ENCODE measurements around the gene PRSS56.

PRSS56 gene

GRCh38 chr2:232502911-232503808 lies 17.0 kb upstream of the PRSS56 start:
- peak in 1 of 2 experiments; percentile 2 for DNase-seq

- no peak for DNase-seq
Observed at GRCh38 chr2:232503809-232504323, 16.3 kb upstream of the PRSS56 start.

GRCh38 chr2:232504438-232504837 lies 15.8 kb upstream of the PRSS56 start:
- no peak for DNase-seq

- DNase-seq, result no peak
Observed at GRCh38 chr2:232505856-232506255, 14.3 kb upstream of the PRSS56 start.

- DNase-seq, result no peak
Observed at GRCh38 chr2:232506709-232507108, 13.5 kb upstream of the PRSS56 start.

GRCh38 chr2:232508251-232508650 lies 11.9 kb upstream of the PRSS56 start:
- no peak for DNase-seq

- DNase-seq, result no peak
Observed at GRCh38 chr2:232511336-232511890, 8.8 kb upstream of the PRSS56 start.

- no peak for DNase-seq
Observed at GRCh38 chr2:232512602-232513001, 7.6 kb upstream of the PRSS56 start.

GRCh38 chr2:232513353-232513752 lies 6.8 kb upstream of the PRSS56 start:
- no peak for DNase-seq

GRCh38 chr2:232515639-232516038 lies 4.5 kb upstream of the PRSS56 start:
- no peak for DNase-seq

- no peak for DNase-seq
Observed at GRCh38 chr2:232516551-232516950, 3.6 kb upstream of the PRSS56 start.

GRCh38 chr2:232518844-232519243 lies 1.3 kb upstream of the PRSS56 start:
- DNase-seq, result no peak

GRCh38 chr2:232520489-232520888 lies 301 bp downstream of the PRSS56 start:
- no peak for DNase-seq

GRCh38 chr2:232521098-232521497 lies 910 bp downstream of the PRSS56 start:
- no peak for DNase-seq

- no peak for DNase-seq
Observed at GRCh38 chr2:232521959-232522622, 1.9 kb downstream of the PRSS56 start.

GRCh38 chr2:232522623-232523401 lies 2.6 kb downstream of the PRSS56 start:
- DNase-seq, result no peak

GRCh38 chr2:232523402-232523681 lies 3.2 kb downstream of the PRSS56 start:
- DNase-seq, result no peak

GRCh38 chr2:232523682-232524597 lies 3.8 kb downstream of the PRSS56 start:
- DNase-seq, result no peak

GRCh38 chr2:232524771-232525170 lies 4.6 kb downstream of the PRSS56 start:
- DNase-seq, result no peak

GRCh38 chr2:232525199-232525598 lies 5.0 kb downstream of the PRSS56 start:
- no peak for DNase-seq

- no peak for DNase-seq
Observed at GRCh38 chr2:232525791-232526371, 5.7 kb downstream of the PRSS56 start, which contains the start of gene CHRND. Gene CHRND, plus strand, starts transcription at chr2:232526160. Its CDS starts 56 bp downstream, at chr2:232526216.

Measured in cerebellar nuclear complex (tissue), 1 donor.